Endothelial cell of umbilical vein (primary cell): Measurements from ENCODE around the gene FILIP1. TPM values are rescaled to one million over a fixed set of nuclear protein-coding genes. Genes with fewer than 3 reads are reported as not detected.

ENCODE experiments used
- BruUV-seq: library from RNA; stranded (reverse); fragments of 400-500 nt; replicated peaks from 2 replicates; lab custom pipeline; 2021; lab: Mats Ljungman, UMichigan
- CTCF ChIA-PET: fragments of 300-600, 350-600 bp; sonication (Branson Sonifier 250); formaldehyde crosslinking; loops from one replicate; lab custom pipeline; 2021; ENCODE audit warnings: antibody characterized with exemption, inconsistent platforms; lab: Charles Lee
- POLR2A ChIA-PET: fragments of 300-600, 350-600 bp; sonication (Branson Sonifier 250); formaldehyde crosslinking; loops from one replicate; lab custom pipeline; 2021; ENCODE audit warnings: antibody characterized with exemption, inconsistent platforms; lab: Charles Lee
- DNase-seq: peaks from one replicate; pipeline ENCODE4 v3.0.0-alpha.2; 2011; ENCODE audit warnings: low read depth, low spot score
- FAIRE-seq: peaks from 2 replicates; lab custom pipeline; 2011; peaks lifted over from hg19 to GRCh38; lab: Jason Lieb, UNC
- H2AFZ ChIP-seq: 2 replicates; pipeline ENCODE4 v1.6.0; 2012; ENCODE audit warnings: low read depth, low read length, control low read depth, inconsistent platforms
- H3K27ac ChIP-seq: 2 replicates; pipeline ENCODE4 v1.5.1; 2011; ENCODE audit warnings: low read depth, mild to moderate bottlenecking, control low read depth, low read length, moderate library complexity; ENCODE audit not compliant: insufficient read depth
- H3K27me3 ChIP-seq, 2 experiments: 2 replicates each; pipeline versions ENCODE4 v1.6.0 to v1.6.1; 2011; ENCODE audit warnings: low read length in 2 of 2, mixed read lengths in 1 of 2; ENCODE audit not compliant: control insufficient read depth in 2 of 2, insufficient read depth in 2 of 2
- H3K36me3 ChIP-seq, 2 experiments: 2 replicates in 1 of 2; 3 replicates in 1 of 2; pipeline ENCODE4 v1.5.1; 2011; ENCODE audit warnings: low read length in 2 of 2, mild to moderate bottlenecking in 1 of 2, moderate library complexity in 1 of 2; ENCODE audit not compliant: control insufficient read depth in 2 of 2, insufficient read depth in 2 of 2; ENCODE audit errors: extremely low read depth in 1 of 2
- H3K4me1 ChIP-seq: 3 replicates; pipeline ENCODE4 v1.5.1; 2011; ENCODE audit warnings: mild to moderate bottlenecking, low read length; ENCODE audit not compliant: control insufficient read depth, insufficient read depth; ENCODE audit errors: extremely low read depth
- H3K4me2 ChIP-seq: 2 replicates; pipeline ENCODE4 v1.6.1; 2011; ENCODE audit warnings: low read length, control low read depth, mixed read lengths; ENCODE audit not compliant: insufficient read depth
- H3K4me3 ChIP-seq, 3 experiments: fragments of 200-600 bp in 1 of 3; sonication (generic), shearing (Covaris generic) in 1 of 3; replicated peaks in 1 of 3; 2 replicates each; pipeline ENCODE4 v1.5.1; 2011 to 2016; ENCODE audit warnings: control low read depth in 3 of 3, low read length in 3 of 3, mild to moderate bottlenecking in 2 of 3, inconsistent platforms in 1 of 3, low read depth in 1 of 3, moderate library complexity in 1 of 3; ENCODE audit not compliant: insufficient read depth in 1 of 3
- H3K79me2 ChIP-seq: 2 replicates; pipeline ENCODE4 v1.6.0; 2012; ENCODE audit warnings: low read length, inconsistent platforms; ENCODE audit not compliant: control insufficient read depth, insufficient read depth
- H3K9ac ChIP-seq: replicated peaks from 2 replicates; pipeline ENCODE3; 2011; ENCODE audit warnings: low read length, control low read depth; ENCODE audit not compliant: insufficient read depth; ENCODE audit errors: extremely low read depth
- H3K9me1 ChIP-seq: replicated peaks from 3 replicates; pipeline ENCODE4 v1.6.0; 2011; ENCODE audit warnings: mild to moderate bottlenecking, low read length; ENCODE audit not compliant: control insufficient read depth, insufficient read depth; ENCODE audit errors: extremely low read depth
- H3K9me3 ChIP-seq: replicated peaks from 2 replicates; pipeline ENCODE4 v1.5.1; 2012; ENCODE audit warnings: low read length, inconsistent platforms; ENCODE audit not compliant: control insufficient read depth, insufficient read depth
- H4K20me1 ChIP-seq: replicated peaks from 2 replicates; pipeline ENCODE3; 2011; ENCODE audit warnings: mild to moderate bottlenecking, low read length; ENCODE audit not compliant: control insufficient read depth, insufficient read depth; ENCODE audit errors: extremely low read depth
- CTCF ChIP-seq, 2 donors: IDR thresholded peaks; 1 replicate in 1 of 2; 2 replicates in 1 of 2; pipeline ENCODE4 v1.5.1; 2011; ENCODE audit warnings: low read length in 2 of 2, mild to moderate bottlenecking in 2 of 2, moderate library complexity in 2 of 2, control low read depth in 1 of 2, inconsistent platforms in 1 of 2, low read depth in 1 of 2; ENCODE audit not compliant: insufficient read depth in 1 of 2; ENCODE audit errors: extremely low read depth in 1 of 2
- EZH2 ChIP-seq: IDR thresholded peaks from 2 replicates; pipeline ENCODE4 v1.6.1; 2012; ENCODE audit warnings: borderline replicate concordance, low read depth, mild to moderate bottlenecking, moderate library complexity, low read length, inconsistent platforms; ENCODE audit not compliant: severe bottlenecking
- FOS ChIP-seq: IDR thresholded peaks from 2 replicates; pipeline ENCODE4 v1.6.1; 2011; ENCODE audit warnings: mild to moderate bottlenecking, low read length, moderate library complexity, borderline replicate concordance; ENCODE audit not compliant: insufficient read depth
- GATA2 ChIP-seq: IDR thresholded peaks from 2 replicates; pipeline ENCODE4 v1.7.0; 2011; ENCODE audit warnings: low read depth, mild to moderate bottlenecking, moderate library complexity, mixed read lengths, low read length; ENCODE audit not compliant: insufficient read length, insufficient read depth
- JUN ChIP-seq: IDR thresholded peaks from 2 replicates; pipeline ENCODE4 v1.6.1; 2011; ENCODE audit warnings: borderline replicate concordance, low read depth; ENCODE audit not compliant: insufficient read length, insufficient read depth
- MAX ChIP-seq: IDR thresholded peaks from 2 replicates; pipeline ENCODE4 v1.6.1; 2011; ENCODE audit not compliant: insufficient read depth, insufficient read length
- MYC ChIP-seq: IDR thresholded peaks from one replicate; pipeline ENCODE4 v1.6.1; 2011; ENCODE audit warnings: mild to moderate bottlenecking, low read depth, low read length
- POLR2A ChIP-seq: IDR thresholded peaks from 2 replicates; pipeline ENCODE4 v1.6.1; 2012; ENCODE audit warnings: low read depth, mild to moderate bottlenecking, control low read depth, low read length
- POLR2AphosphoS5 ChIP-seq: IDR thresholded peaks from 2 replicates; pipeline ENCODE4 v1.6.1; 2012; ENCODE audit warnings: low read depth, mild to moderate bottlenecking, control low read depth, low read length, moderate library complexity; ENCODE audit not compliant: insufficient read depth
- dilution Hi-C: fragments of 300-500 bp; cut with MboI; formaldehyde crosslinking; loops from one replicate; pipeline ENCODE4 v1.15.0; 2019; ENCODE audit warnings: low sequenced_read_pairs; ENCODE audit not compliant: extremely low pct_ligation_motif_present
- intact Hi-C: fragments of 100-400 bp; cut with micrococcal nuclease; formaldehyde crosslinking; loops from one replicate; pipeline ENCODE4 v1.10.0; 2022
- polyA plus RNA-seq, 4 experiments: library from polyadenylated mRNA; depleted of rRNA in 3 of 4; stranded (reverse) in 3 of 4; unstranded in 1 of 4; fragments of >200 nt; gene quantifications; 2 replicates each; pipeline versions ENCODE4 v1.2.1 to v1.2.3, GENCODE V29; 2011 to 2012; ENCODE audit warnings: missing spikeins in 1 of 4
- total RNA-seq: library from RNA; stranded (reverse); gene quantifications from 2 replicates; pipeline ENCODE4 v1.2.3, GENCODE V29; 2021

Gene FILIP1
- total and polyA plus RNA-seq, 2 donors (not counting 3 experiments of a cell fraction or from before 2014, with no cell fraction given) = 2.8 to 13.7 TPM

- Histone ChIP-seq H3K27ac (no peak overlapping the region), H4K20me1 (no peaks in the 10 kb centered on the region), H2AFZ (no peak overlapping the region), H3K4me2 (no peak overlapping the region), H3K79me2 (no peaks in the 10 kb centered on the region), H3K9ac (no peak overlapping the region), H3K9me3 (no peaks in the 10 kb centered on the region), H3K4me3 (no peak overlapping the region), H3K27me3 (no peaks in the 10 kb centered on the region), H3K4me1 (peaks cover 36% of the 10 kb centered on the region), H3K9me1 (no peaks in the 10 kb centered on the region), H3K36me3 (no peaks in the 10 kb centered on the region)
- POLR2A ChIA-PET = no interaction called here
- DNase-seq (no peak), FAIRE-seq (no peak)
- no TSS peak for BruUV-seq
- intact Hi-C loops (loop anchor here (5.0 kb wide), 1 partner anchor 187 kb away; no protein-coding TSS in a partner anchor), dilution Hi-C loops (no loop called here)
- TF ChIP-seq EZH2 (no peak), MAX (no peak), POLR2A (no peak), JUN (no peak), CTCF (IDR thresholded peaks at IDR 0.05; ENCODE audit: extremely low read depth in 1 of 2, insufficient read depth in 1 of 2, low read depth in 1 of 2, low read length in 2 of 2) (no peak), POLR2AphosphoS5 (no peak), FOS (no peak), GATA2 (no peak), MYC (no peak)
- CTCF ChIA-PET = interaction anchor here (0.9 to 1.0 kb wide), 2 partner anchors 9 to 11 kb away, joined by 3 to 4 read pairs; partner anchors contain the start of gene FILIP1
Observed at GRCh38 chr6:75484535-75484934, 9.1 kb downstream of the FILIP1 start.
